ENCODE data around the gene TRPM3. TPM values are rescaled to one million over a fixed set of nuclear protein-coding genes. Genes with fewer than 3 reads are reported as not detected.

The TRPM3 gene
- total and polyA plus RNA-seq, 2 of the 13 experiments (the other 11 are each of a cell fraction or from before 2014, with no cell fraction given), result not detected

GRCh38 chr9:70868661-70869652 lies 252.5 kb downstream of the TRPM3 start:
- intact Hi-C loops (cut with micrococcal nuclease; ENCODE audit: unreplicated experiment) (no loop called here), in situ Hi-C loops (cut with HindIII; ENCODE audit: extremely low pct_ligation_motif_present, low pct_unique_long_range_greater_than_20kb) (no loop called here)
- DNase-seq (ENCODE audit: low spot score) (no peak), ATAC-seq (no peak), FAIRE-seq (no peak)
- Histone ChIP-seq H3K27me3 (ENCODE audit: control insufficient read depth in 1 of 2, insufficient read depth in 2 of 2, low read length in 2 of 2) (peaks cover 0 to 4% of the 10 kb centered on the region in 2 experiments; a peak in 2 of 5 replicates), H3K4me2 (ENCODE audit: low read depth, low read length) (peak overlapping the region; percentile 34; the same call in 1 of the 2 replicates), H3K9me3 (ENCODE audit: low read length) (no peaks in the 10 kb centered on the region), H2AFZ (ENCODE audit: low read length) (no peak overlapping the region), H3K79me2 (ENCODE audit: insufficient read depth, low read length) (no peaks in the 10 kb centered on the region), H3K4me1 (ENCODE audit: insufficient read depth, low read length) (no peaks in the 10 kb centered on the region), H4K20me1 (ENCODE audit: insufficient read depth, low read length) (no peaks in the 10 kb centered on the region), H3K27ac (ENCODE audit: extremely low read length, insufficient read depth, low read length) (no peak overlapping the region), H3K9ac (ENCODE audit: insufficient read depth, low read depth, low read length) (no peak overlapping the region), H3K36me3 (replicated peaks in 1 of 2; ENCODE audit: control insufficient read depth in 1 of 2, insufficient read depth in 2 of 2, low read length in 2 of 2) (no peaks in the 10 kb centered on the region), H3K4me3 (replicated peaks in 1 of 3; ENCODE audit: insufficient read depth in 1 of 3, low read depth in 2 of 3, low read length in 3 of 3) (no peak overlapping the region)
- BruUV-seq (replicated peaks), result no TSS peak
- TF ChIP-seq MBD4 (IDR thresholded peaks at IDR 0.05; ENCODE audit: borderline replicate concordance, low read length), result no peak
- TF ChIP-seq RFXANK (CRISPR knock-in tag; IDR thresholded peaks at IDR 0.05), result no peak
- TF ChIP-seq SIX1 (CRISPR knock-in tag; IDR thresholded peaks at IDR 0.05; ENCODE audit: borderline replicate concordance), result no peak
- TF ChIP-seq ETV5 (CRISPR knock-in tag; IDR thresholded peaks at IDR 0.05; ENCODE audit: borderline replicate concordance), result no peak
- no peak for TF ChIP-seq PHF20 (CRISPR knock-in tag; IDR thresholded peaks at IDR 0.05)
- TF ChIP-seq SIN3A (IDR thresholded peaks at IDR 0.05; ENCODE audit: borderline replicate concordance, low read depth, low read length), result no peak
- TF ChIP-seq PTBP1 (IDR thresholded peaks at IDR 0.05; ENCODE audit: low read depth, low read length, poor library complexity, severe bottlenecking), result no peak
- no peak for TF ChIP-seq ZNF430 (CRISPR knock-in tag; IDR thresholded peaks at IDR 0.05)
- TF ChIP-seq ZNF746 (CRISPR knock-in tag; IDR thresholded peaks at IDR 0.05), result no peak
- no peak for TF ChIP-seq ZNF556 (CRISPR knock-in tag; IDR thresholded peaks at IDR 0.05; ENCODE audit: borderline replicate concordance)
- TF ChIP-seq ZNF230 (CRISPR knock-in tag; IDR thresholded peaks at IDR 0.05), result no peak
- no peak for TF ChIP-seq ZNF740 (CRISPR knock-in tag; IDR thresholded peaks at IDR 0.05)
- TF ChIP-seq BRF2 (CRISPR knock-in tag; IDR thresholded peaks at IDR 0.05), result no peak
- ChIA-PET POLR2A (no interaction called here), CTCF (ENCODE audit: low intra/inter-chr PET ratio, low total read pairs) (no interaction called here)
- WGBS (ENCODE audit: low lambda C conversion rate), result 18% methylated on average over 15 of the region's 15 CpGs

All from HepG2 (cell line).